ENCODE results near the gene TANGO6. TPM values are rescaled to one million over a fixed set of nuclear protein-coding genes. Genes with fewer than 3 reads are reported as not detected.

TANGO6 gene
- 9.4 and 10.6 TPM in 2 replicates for total RNA-seq

DNA sequence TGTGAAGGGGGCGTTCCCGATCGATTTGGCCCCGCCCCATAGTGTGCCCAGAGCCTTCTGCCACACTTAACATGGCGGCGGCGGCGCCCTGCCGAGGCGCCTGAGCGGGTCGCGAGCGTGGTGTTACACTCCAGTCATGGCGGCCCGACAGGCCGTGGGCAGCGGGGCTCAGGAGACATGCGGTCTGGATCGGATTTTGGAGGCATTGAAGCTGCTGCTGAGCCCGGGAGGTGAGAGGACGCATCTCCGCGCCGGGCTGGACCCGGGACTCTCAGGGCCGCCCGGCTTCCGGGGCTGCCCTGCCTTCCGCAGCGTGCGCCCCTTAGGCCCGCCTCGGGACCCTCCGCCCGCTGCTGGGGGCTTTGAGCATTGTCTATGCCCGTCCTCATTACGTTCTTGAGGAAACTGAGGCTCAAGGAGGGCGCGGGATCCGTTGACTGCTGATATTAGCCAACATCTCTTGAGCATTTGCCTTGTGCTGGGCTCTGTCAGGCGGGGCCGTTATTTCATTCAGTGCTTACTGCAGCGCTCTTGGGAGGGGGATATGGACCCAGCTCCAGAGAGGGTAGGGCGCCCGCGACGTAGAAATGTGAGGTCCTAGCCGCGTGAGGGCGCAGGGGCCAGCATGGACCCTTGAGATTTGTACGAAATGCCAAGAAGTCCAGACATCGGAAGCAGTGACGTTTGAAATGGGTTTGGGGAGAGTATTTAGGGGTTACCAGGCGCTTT is at the start of gene TANGO6:
TSS of gene TANGO6 (plus strand) at position 50 of the 729 bp plus-strand sequence. CDS start at position 137, 87 bp downstream.

DNA sequence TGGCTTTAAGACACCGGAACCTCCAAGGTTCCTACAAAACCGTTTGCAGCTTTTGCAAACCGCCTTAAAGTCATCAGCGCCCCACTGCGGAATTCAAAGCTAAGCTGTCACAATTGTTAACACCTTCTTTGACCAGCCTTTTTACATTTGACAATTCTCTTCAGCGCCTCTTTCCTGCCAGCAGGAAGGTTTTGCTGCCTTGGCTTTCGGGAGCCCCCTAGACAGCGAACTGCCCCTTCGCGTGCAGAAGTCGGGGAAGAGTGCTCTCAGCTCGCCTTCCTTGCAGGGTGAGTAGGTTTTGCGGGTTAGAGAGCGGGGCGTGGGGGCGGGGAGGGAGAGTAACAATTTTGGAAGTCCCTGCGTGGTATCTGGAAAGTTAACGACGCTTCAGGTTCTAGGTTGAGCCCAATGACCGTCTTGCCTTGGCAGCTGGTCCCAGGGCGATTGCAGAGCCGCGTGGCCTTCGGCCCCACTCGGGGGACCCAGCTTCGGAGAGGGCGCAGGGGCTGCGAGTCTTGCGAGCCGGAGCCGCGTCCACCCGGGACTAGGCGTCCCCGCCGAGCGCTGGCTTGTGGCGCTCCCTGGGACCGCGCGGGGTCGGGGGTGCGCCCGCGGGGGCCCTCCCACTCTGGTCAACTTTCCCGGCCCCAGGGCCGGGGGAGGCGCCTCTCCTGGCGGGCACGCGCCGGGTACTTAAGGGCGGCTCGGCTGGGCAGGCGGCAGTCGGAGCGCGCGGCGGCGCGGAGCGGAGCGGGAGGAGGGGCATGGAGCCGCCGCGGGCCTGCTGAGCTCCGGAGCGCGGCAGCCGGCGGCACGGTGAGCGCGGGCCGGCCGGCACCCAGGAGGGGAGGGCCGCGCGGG is 262.4 kb downstream of the TANGO6 start, which contains the start of gene HAS3:
TSS of gene HAS3 (plus strand) at position 153 of the 861 bp plus-strand sequence. CDS start 3,743 bp downstream, outside the sequence.

DNA sequence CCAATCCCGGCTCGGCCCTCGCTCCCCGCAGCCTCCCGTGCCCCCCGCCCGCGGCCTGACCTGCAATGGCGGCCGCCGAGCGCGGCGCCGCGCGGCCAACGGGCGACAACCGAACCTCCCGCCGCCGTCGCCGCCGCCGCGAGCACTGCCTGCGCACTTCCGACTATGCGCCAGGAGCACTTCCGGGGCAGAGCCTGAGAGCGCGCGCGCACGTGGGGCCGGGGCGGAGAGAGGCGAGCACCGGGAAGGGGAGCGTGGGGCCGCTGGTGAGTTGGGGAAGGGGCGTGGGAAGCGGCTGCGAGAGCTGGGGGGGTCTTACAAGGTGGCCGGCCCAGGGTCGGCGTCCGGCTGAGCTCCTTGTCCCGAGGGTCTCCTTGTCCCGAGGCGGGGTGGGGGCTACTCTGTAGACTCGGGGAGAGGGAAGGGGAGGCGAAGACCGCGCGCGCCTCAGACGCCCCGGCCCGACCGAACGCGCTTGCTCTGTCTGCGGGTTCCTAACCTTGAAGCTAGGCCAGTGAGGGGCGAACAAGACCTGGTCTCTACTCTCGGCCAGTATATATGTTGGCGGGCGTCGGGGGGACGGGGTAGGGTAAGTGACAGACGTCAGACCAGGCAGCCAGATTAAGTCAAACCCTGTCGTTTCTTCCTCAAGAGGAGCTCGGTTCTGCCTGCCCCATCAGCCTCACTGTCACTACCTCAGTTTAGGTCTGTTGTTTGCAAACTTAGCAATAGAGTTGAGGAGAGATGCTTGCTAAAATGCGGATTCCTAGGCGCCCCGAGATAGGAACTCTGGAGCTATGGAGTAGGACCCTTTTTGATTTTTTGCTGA is 289.3 kb downstream of the TANGO6 start, which contains the start of the genes CHTF8 and UTP4:
TSS of gene CHTF8 (minus strand) at position 165 of the 829 bp plus-strand sequence. CDS start 11,130 bp downstream, outside the sequence.
TSS of gene UTP4 (plus strand) at position 226 of the 829 bp plus-strand sequence. CDS start 811 bp downstream, outside the sequence.

Other genes with a start within 250 kb of the TANGO6 start
- under 0.01 and 0.17 TPM in 2 replicates for gene CDH3, start 198.2 kb upstream of the TANGO6 start, total RNA-seq
- gene CDH1, start 106.2 kb upstream of the TANGO6 start, total RNA-seq: 0.15 and 0.34 TPM in 2 replicates

All from bronchus fibroblast of lung (primary cell).